Brain pericyte (primary cell): ENCODE measurements around the gene SQOR.
A peak's percentile ranks its signal among the peaks of the same experiment; 100 is the strongest.

Source experiments
- DNase-seq: peaks from one replicate; pipeline ENCODE4 v3.0.0-alpha.2; 2012; ENCODE audit warnings: low read depth, low spot score

The SQOR gene

GRCh38 chr15:45705510-45706473 is 71.0 kb downstream of the SQOR start:
- peak; percentile 51 for DNase-seq

GRCh38 chr15:45710657-45711056 is 75.8 kb downstream of the SQOR start:
- no peak for DNase-seq

- DNase-seq, result peak; percentile 31
These were observed 80.0 kb downstream of the SQOR start for GRCh38 chr15:45714590-45715488.

- no peak for DNase-seq
These were observed 80.7 kb downstream of the SQOR start for GRCh38 chr15:45715528-45715927.

- no peak for DNase-seq
These were observed 84.7 kb downstream of the SQOR start for GRCh38 chr15:45719490-45719889.

- DNase-seq, result no peak
These were observed 85.4 kb downstream of the SQOR start for GRCh38 chr15:45720183-45720582.

- no peak for DNase-seq
These were observed 93.8 kb downstream of the SQOR start for GRCh38 chr15:45728641-45729040.

- DNase-seq, result no peak
These were observed 94.3 kb downstream of the SQOR start for GRCh38 chr15:45729141-45729540.

GRCh38 chr15:45731343-45731742 is 96.5 kb downstream of the SQOR start:
- no peak for DNase-seq

GRCh38 chr15:45732662-45733061 is 97.8 kb downstream of the SQOR start:
- DNase-seq, result no peak

GRCh38 chr15:45734260-45734711 is 99.5 kb downstream of the SQOR start:
- DNase-seq, result no peak
